Measurements from ENCODE around the gene SEZ6L.
"Not testable (repeated sequence)": the region's sequence is repeated elsewhere in the genome, so short reads cannot be mapped to it uniquely, and the experiment has no call there.

Gene SEZ6L

DNA sequence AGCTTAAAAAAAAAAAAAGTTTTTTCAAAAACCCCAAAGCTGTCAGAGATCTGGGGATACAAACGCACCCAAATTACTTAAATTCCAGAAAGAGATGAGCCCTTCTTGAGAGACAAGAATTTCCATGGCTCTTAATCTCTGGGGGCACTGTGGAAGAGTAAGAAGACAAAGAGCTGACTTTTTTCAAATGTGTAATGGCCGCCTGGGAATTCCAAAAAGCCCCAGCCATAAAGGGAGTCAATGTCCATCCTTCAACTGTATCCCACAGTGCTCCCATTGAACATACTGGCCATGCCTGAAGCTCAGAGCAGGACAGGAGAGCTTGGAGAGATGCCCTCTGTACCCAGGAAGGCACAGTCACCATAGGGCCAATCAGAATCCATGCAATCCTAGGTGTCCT lies 222.4 kb downstream of the SEZ6L start:
- no peak for DNase-seq

DNA sequence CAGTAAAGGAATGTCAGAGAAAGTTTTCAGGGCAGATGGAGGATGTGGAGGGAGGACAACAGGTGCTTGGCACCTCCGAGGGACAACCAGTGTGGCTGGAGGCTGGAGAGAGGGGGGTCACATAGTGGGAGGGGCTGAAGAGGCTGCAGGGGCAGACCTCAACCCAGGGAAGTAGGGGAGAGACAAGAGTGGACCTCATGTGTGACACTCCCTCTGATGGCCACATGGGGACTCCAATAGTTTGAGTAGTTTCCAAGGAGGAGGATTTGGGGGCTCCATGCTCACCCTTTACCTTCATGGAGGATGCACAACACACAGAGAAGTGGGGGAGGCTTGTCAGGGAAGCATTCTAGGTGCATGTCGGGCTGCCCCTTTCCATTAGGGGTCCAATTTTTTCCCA lies 224.7 kb downstream of the SEZ6L start:
- no peak for DNase-seq

GRCh38 chr22:26394777-26395176 lies 225.5 kb downstream of the SEZ6L start:
- DNase-seq, result no peak

- DNase-seq, result no peak
These were observed 226.7 kb downstream of the SEZ6L start for GRCh38 chr22:26395926-26396325.

DNA sequence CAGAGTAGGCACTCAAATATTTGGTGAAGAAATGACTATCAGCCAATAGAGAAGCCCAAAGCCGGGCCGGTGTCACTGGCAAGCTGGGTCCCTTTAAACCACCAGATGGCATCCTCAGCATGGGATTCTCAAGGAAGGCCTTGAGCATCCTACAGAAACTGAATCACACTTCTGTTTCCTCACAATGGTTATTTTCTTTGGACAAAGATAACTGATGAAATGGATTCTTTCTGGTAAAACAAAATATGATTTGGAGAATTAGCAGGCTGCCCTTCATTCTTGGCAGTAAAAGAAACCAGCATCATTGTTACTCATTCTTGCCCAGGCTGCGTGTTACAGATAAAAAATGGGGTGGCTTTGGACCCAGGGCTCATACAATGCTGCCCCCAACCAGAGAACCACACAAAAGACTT lies 229.5 kb downstream of the SEZ6L start:
- peak; percentile 62 for DNase-seq

DNA sequence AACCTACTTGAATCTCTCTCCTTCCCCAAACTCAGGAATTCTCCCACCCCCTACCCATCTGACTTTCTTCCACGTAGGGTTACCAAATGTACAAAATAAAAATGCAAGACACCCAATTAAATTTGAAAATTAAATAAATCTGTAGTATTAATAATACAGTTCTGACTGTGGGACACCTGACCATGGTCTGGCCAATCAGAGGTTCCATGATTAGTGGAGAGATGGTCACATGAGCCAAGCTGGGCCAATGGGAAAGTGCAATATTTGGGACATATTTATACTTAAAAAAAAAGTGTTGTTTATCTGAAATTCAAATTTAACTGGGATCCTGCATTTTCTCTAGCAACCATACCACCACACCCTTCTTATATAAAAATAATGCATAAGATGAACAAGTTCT lies 230.0 kb downstream of the SEZ6L start:
- DNase-seq, result no peak

- no peak for DNase-seq
These were observed 232.5 kb downstream of the SEZ6L start for GRCh38 chr22:26401726-26402125.

DNA sequence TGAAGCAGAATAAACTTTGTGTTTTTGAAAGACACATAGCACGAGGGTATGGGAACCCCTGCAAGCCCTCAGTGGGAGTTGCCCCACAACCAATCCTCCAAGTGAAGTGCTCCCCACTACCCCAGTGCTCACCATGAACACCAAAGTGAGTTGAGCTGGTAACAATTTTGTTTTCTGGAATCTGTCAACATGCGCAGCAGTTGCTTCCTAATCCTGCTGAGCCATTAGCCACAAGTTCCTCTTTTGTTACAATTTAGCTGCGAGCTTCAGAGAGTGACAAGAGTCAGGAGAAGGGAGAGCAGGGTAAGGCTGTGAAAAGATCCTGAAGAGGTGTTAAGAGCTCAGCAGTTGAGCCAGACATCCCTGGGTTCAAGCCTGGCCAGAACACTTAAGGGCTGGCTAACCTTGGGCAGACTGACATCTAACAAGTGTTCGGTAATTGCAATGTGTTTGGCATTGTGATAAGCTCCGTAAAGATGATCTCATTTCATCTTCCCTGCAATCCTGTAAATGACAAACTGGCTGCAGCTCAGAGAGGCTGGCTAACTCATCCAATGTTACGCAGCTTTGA lies 235.7 kb downstream of the SEZ6L start:
- no peak for DNase-seq

GRCh38 chr22:26406118-26406517 lies 236.9 kb downstream of the SEZ6L start:
- DNase-seq, result no peak

GRCh38 chr22:26408562-26409220 lies 239.4 kb downstream of the SEZ6L start:
- not testable (repeated sequence) for DNase-seq

DNA sequence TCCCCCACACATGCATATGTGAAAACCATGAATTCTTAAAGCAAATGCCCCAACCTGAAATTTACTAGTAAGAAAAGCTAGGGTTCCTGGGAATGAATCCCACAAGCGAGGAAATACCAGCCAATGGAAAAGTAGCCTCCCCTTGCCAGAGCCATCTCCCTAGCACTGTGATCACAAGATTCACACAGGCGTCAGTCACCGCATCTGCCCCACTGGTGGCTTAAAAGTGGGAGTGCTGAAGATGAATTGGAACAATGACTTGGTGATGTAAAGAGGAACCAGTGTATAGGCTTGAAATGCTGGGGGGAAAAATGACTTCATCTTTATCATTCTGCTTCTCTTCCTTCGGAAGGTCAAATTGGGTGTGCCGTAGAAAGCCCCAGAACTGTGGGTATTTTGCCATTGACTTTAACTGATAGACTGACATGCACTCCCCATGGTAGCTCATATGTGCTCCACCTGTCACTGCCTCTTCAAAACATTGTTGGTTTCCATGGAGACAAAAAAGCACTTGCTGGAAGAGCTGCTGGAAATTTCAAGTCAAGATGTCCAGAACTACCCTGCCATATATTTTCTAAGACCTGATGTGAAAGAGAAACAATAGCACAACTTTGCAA lies 240.6 kb downstream of the SEZ6L start:
- DNase-seq, result no peak

DNA sequence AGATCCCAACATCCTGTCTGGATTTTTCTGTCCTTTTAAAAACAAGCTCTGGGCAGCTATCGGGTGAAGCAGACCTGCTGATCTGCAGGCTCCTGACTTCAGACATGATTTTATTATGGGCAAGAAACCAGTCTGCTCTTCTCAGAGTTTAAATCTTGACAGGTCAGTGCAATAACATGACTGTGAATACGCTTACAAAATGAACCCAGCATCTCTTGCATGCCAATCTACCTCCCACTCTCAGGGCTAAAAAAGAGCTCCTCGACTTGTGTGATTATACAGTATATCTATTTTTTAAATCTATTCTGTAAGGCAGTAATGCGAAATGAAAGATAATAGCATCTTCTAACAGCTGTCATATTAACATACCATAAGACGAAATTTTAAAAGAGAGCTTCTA lies 241.1 kb downstream of the SEZ6L start:
- no peak for DNase-seq

GRCh38 chr22:26414347-26414746 lies 245.1 kb downstream of the SEZ6L start:
- no peak for DNase-seq

GRCh38 chr22:26416256-26416655 lies 247.0 kb downstream of the SEZ6L start:
- DNase-seq, result no peak

DNA sequence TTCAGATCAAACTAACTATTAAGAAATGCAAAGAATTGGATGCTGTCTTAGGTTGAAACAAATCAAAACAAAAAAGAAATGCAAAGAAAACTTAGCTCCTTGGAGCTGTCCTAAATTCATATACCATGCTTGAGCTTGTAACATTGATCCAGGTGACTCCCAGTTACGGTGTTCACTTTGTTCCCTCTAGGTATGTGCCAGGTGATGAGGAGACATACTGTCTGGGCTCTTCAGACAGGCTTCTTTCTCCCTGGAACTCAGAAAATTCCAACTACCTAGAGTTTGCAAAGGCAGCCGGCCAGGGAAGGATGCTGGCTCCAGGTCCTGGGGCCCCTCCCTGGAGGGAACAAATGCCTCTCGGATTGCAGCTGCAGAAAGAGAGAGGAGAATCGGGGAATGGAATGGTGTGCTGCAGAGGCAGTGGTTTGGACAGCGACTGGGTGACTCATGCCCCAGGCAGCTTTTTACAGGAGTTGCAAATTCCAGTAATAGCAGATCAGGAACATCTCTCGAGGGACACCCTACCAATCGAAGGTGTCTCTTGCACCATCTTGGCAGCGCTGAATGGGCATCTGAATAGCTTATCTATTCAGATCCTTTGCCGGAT lies 247.5 kb downstream of the SEZ6L start:
- DNase-seq, result no peak

GRCh38 chr22:26417406-26417805 lies 248.1 kb downstream of the SEZ6L start:
- DNase-seq, result no peak

DNA sequence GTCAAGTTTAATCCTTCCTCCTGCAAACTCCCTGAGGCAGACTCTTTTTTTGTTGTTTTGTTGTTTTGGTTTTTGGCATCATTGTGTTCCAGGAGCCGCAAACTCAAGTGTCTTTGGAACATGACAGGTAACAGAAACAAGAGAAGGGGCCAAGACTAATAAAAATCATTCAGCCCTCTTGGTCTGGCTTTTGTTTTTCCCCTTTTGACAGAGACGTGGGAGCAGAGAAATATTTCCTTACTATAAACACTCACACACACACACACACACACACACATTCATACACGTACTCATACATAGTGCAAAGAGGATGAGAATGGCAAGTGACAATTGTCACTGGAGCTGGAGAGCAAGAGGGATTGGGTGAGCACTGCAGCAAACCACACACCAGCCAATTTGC lies 249.4 kb downstream of the SEZ6L start:
- DNase-seq, result no peak

DNA sequence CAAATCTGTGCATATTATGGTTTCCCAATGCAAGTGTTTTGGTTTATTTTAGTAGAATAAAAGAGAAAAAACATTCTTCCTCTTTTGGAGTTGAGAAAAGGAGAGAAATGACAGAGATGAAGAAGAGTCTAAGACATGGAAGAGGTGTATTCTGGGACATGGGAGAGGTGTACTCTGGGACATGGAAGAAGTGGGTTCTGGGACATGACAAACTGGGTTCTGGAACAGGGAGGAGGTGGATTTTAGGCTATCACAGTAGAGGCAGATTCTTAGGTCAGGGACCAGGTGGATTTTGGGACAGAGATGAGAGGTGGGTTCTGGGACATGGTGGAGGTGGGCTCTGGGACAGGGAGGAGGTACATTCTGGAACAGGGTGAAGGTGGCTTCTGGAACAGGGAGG lies 257.7 kb downstream of the SEZ6L start:
- no peak for DNase-seq

DNA sequence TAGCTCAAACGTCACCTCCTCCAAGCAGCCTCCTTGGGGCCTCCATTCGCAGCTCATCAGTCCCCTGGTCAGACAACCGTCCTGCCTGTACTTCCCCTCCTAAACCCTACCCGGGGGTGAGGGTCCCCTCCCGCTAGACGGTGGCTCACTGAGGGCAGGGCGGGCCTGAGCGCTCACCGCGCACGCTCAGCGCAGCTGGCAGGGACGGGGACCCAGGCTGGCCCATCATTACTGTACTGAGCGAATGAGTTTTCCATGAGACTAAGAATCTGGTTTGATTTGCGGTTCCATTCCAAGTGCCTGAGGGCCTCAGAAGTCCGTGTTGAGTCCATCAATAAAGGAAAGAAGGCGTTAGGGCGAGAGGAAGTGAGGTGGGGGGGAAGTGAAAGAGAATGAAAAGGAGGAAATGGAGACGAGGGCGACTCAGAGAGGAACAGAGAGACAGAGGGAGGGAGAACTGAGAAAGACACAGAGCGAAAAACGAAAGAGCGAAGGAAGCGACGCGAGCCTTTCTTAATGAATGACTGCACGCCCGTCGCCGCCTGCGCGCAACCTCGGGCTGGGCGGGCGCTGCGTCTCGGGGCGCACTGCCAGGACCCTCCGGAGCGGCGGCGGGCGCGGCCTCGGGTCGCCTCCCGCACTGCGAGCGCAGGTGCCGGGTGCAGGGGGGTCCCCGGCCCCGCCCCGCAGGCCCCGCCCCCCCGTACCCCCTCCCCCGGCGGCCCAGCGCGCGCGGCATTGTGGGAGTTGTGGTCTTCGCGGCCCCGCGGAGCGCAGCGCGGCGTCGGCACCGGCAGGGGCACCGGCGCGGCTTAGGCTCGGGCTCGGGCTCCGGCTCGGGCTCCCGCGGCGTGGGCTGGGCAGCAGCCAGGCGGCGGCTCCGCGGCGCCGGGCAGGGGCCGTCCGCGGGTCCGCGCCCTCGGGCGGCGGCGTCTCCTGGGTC lies 259.5 kb downstream of the SEZ6L start, which contains the start of gene ASPHD2:
ASPHD2 (plus strand) TSS at position 746 of the 943 bp plus-strand sequence. CDS start 4,356 bp downstream, outside the sequence.
- DNase-seq, result peak; percentile 38

DNA sequence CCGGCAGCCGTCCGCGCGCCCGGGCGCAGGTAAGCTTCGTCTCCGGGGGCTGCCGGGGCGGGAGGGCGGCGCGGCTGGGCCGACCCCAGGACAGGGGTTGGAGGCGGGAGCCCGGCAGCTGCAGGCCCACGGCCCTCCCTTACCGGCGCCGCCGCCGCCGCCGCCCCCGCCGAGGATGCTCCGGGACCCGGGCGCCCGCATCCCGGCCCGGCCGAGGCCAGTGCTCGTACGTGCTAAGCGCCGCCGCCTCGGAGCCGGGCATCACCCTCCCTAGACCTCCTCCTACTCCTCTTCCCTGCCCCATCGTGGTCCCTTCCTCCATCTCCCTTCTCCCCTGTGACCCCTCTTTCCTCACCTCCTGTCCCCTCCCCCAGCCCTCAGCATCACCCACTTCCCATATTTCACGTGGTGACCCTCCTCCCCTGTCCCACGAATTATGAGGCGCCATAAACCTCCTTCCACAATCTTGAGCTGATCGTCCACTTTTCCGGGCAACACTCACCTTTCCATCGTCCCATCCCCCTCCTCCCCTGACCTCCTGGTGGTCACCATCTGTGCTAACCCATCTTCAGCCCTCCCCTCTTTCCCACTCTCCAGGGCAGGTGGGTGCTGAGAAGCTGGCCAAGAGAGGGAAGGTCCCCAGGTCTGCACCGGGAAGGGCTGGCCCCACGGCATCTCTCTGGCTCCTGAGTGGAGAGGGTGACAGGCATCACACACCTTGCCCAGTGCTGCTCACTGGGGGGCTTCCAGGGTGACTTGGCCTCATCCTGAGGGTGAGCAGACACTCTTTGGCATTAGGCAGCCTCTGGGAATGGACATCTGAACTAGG lies 260.4 kb downstream of the SEZ6L start:
- DNase-seq, result no peak

- DNase-seq, result no peak
These were observed 261.3 kb downstream of the SEZ6L start for GRCh38 chr22:26430600-26430999.

Data from NCI-H1694 treated with DMSO at 0.1 percent for 48 hours (cell line).